K562 (cell line): ENCODE data around the gene GIGYF2. TPM values are rescaled to one million over a fixed set of nuclear protein-coding genes. Genes with fewer than 3 reads are reported as not detected.

Experiments
- ATAC-seq: fragments of 200-7000 bp; cut with Tn5 transposase; 3 replicates; pipeline ENCODE4 v1.9.1; 2020; ENCODE audit warnings: moderate library complexity
- BruUV-seq: library from RNA; stranded (reverse); fragments of 400-500 nt; replicated peaks from 2 replicates; lab custom pipeline; 2021; lab: Mats Ljungman, UMichigan
- CTCF ChIA-PET: fragments of 300-600 bp; formaldehyde crosslinking; extraction: SDS; loops from one replicate; lab custom pipeline; 2021; ENCODE audit warnings: low intra/inter-chr PET ratio; lab: Yijun Ruan, JAX
- POLR2A ChIA-PET: fragments of 300-600, 350-650 bp; sonication (Branson Sonifier 250); formaldehyde crosslinking; extraction: SDS; loops from one replicate; lab custom pipeline; 2021; ENCODE audit warnings: antibody characterized with exemption, inconsistent platforms; lab: Yijun Ruan, JAX
- DNase-seq, 4 experiments: peaks; one replicate each; pipeline versions ENCODE4 v3.0.0 to v3.0.0-alpha.2; 2011 to 2018; ENCODE audit warnings: low spot score in 3 of 4, mixed read lengths in 3 of 4; ENCODE audit errors: extremely low read depth in 1 of 4
- FAIRE-seq: peaks from 2 replicates; lab custom pipeline; 2011; peaks lifted over from hg19 to GRCh38; lab: Jason Lieb, UNC
- H2AFZ ChIP-seq: 2 replicates; pipeline ENCODE4 v1.6.0; 2011; ENCODE audit warnings: low read depth, low read length, control low read depth, inconsistent platforms
- H3K27ac ChIP-seq: fragments of 200-600 bp; 3 replicates; pipeline ENCODE4 v1.8.0; 2011; ENCODE audit warnings: low read depth, mild to moderate bottlenecking, control low read depth, inconsistent platforms, low read length, moderate library complexity, mixed read lengths; ENCODE audit errors: extremely low read depth
- H3K27me3 ChIP-seq, 2 experiments: fragments of 300-600 bp in 1 of 2; 2 replicates in 1 of 2; 3 replicates in 1 of 2; pipeline versions ENCODE4 v1.6.0 to v1.8.0; 2011; ENCODE audit warnings: inconsistent platforms in 2 of 2, low read length in 2 of 2, mild to moderate bottlenecking in 1 of 2, mixed read lengths in 1 of 2, moderate library complexity in 1 of 2; ENCODE audit not compliant: control insufficient read depth in 2 of 2, insufficient read depth in 2 of 2
- H3K36me3 ChIP-seq: fragments of 300-600 bp; 3 replicates; pipeline ENCODE4 v1.8.0; 2011; ENCODE audit warnings: mild to moderate bottlenecking, low read length, inconsistent platforms; ENCODE audit not compliant: control insufficient read depth, insufficient read depth
- H3K4me1 ChIP-seq, 2 experiments: fragments of 200-600 bp in 1 of 2; replicated peaks in 1 of 2; 2 replicates in 1 of 2; 3 replicates in 1 of 2; pipeline versions ENCODE4 v1.5.1 to v1.8.0; 2011; ENCODE audit warnings: inconsistent platforms in 2 of 2, low read length in 2 of 2, mild to moderate bottlenecking in 1 of 2, mixed read lengths in 1 of 2, moderate library complexity in 1 of 2; ENCODE audit not compliant: control insufficient read depth in 2 of 2, insufficient read depth in 2 of 2
- H3K4me2 ChIP-seq: 2 replicates; pipeline ENCODE4 v1.6.1; 2011; ENCODE audit warnings: low read length, control low read depth, inconsistent platforms, mixed read lengths; ENCODE audit not compliant: insufficient read depth
- H3K4me3 ChIP-seq: fragments of 200-600 bp; sonication (generic), shearing (Covaris generic); 2 replicates; pipeline ENCODE4 v1.5.1; 2016; ENCODE audit warnings: control low read depth, inconsistent platforms
- H3K79me2 ChIP-seq: fragments of 200-600 bp; 3 replicates; pipeline ENCODE4 v1.8.0; 2011; ENCODE audit warnings: low read length, inconsistent platforms; ENCODE audit not compliant: control insufficient read depth, insufficient read depth
- H3K9ac ChIP-seq, 2 experiments: 2 replicates each; pipeline versions ENCODE4 v1.6.0 to v1.6.1; 2011; ENCODE audit warnings: low read depth in 2 of 2, low read length in 2 of 2, control low read depth in 1 of 2, inconsistent platforms in 1 of 2, mild to moderate bottlenecking in 1 of 2, mixed read lengths in 1 of 2; ENCODE audit not compliant: insufficient read depth in 1 of 2
- H3K9me1 ChIP-seq: one replicate; pipeline ENCODE4 v1.6.0; 2011; ENCODE audit warnings: inconsistent platforms, mild to moderate bottlenecking, low read length, moderate library complexity; ENCODE audit not compliant: control insufficient read depth, insufficient read depth
- H3K9me3 ChIP-seq: replicated peaks from 2 replicates; pipeline ENCODE4 v1.5.1; 2011; ENCODE audit warnings: low read depth, low read length, inconsistent platforms; ENCODE audit not compliant: control insufficient read depth, insufficient read depth
- H4K20me1 ChIP-seq: replicated peaks from 2 replicates; pipeline ENCODE4 v1.6.1; 2011; ENCODE audit warnings: low read length, inconsistent platforms, mixed read lengths; ENCODE audit not compliant: control insufficient read depth, insufficient read depth
- BHLHE40 ChIP-seq: IDR thresholded peaks from 2 replicates; pipeline ENCODE4 v1.6.1; 2011; ENCODE audit warnings: low read length, improper control_type of control experiment
- LARP7 ChIP-seq: fragments of 450-650 bp; IDR thresholded peaks from 2 replicates; pipeline ENCODE4 v1.6.1; 2016
- PHF20 ChIP-seq: fragments of 450-650 bp; IDR thresholded peaks from 2 replicates; pipeline ENCODE4 v1.6.1; 2018; ENCODE audit not compliant: partially characterized antibody
- RAD51 ChIP-seq: fragments of 450-650 bp; IDR thresholded peaks from 2 replicates; pipeline ENCODE4 v1.7.1; 2016; ENCODE audit warnings: low read depth, mild to moderate bottlenecking, borderline replicate concordance
- REST ChIP-seq, 2 experiments: fragments of 450-650 bp; formaldehyde crosslinking in 1 of 2; IDR thresholded peaks; 2 replicates each; pipeline versions ENCODE4 v1.4.0 to v1.6.1; 2014 to 2020; ENCODE audit warnings: mild to moderate bottlenecking in 2 of 2, borderline replicate concordance in 1 of 2, low read depth in 1 of 2
- TAF1 ChIP-seq: IDR thresholded peaks from 2 replicates; pipeline ENCODE4 v1.6.1; 2011; ENCODE audit warnings: mild to moderate bottlenecking, low read length, moderate library complexity; ENCODE audit not compliant: insufficient read depth, control insufficient read depth, severe bottlenecking; ENCODE audit errors: extremely low read depth
- TFE3 ChIP-seq: fragments of 450-650 bp; formaldehyde crosslinking; IDR thresholded peaks from 2 replicates; pipeline ENCODE4 v1.4.0; 2020; ENCODE audit warnings: mild to moderate bottlenecking, mixed read lengths
- USF1 ChIP-seq: sonication (generic); formaldehyde crosslinking; IDR thresholded peaks from 2 replicates; pipeline ENCODE4 v1.9.0; 2022; ENCODE audit warnings: mild to moderate bottlenecking, missing genetic modification reagents
- ZBED1 ChIP-seq: IDR thresholded peaks from 2 replicates; pipeline ENCODE4 v1.6.1; 2014
- WGBS: fragments of 100-300 bp; shearing (Covaris generic); methylation state at CpG from one replicate; pipeline ENCODE4 v1.1.6; 2016; ENCODE audit warnings: low coverage, mixed read lengths; ENCODE audit not compliant: insufficient coverage; ENCODE audit errors: missing lambda C conversion rate; 5-methylcytosine and 5-hydroxymethylcytosine counted together
- in situ Hi-C: fragments of 300-500 bp; cut with MboI; formaldehyde crosslinking; loops from 4 replicates; pipeline ENCODE4 v1.15.0; 2018; ENCODE audit warnings: inconsistent platforms, mixed read lengths
- intact Hi-C: fragments of 100-400 bp; cut with micrococcal nuclease; formaldehyde crosslinking; loops from 2 replicates; pipeline ENCODE4 v1.14.2; 2022
- polyA plus RNA-seq, 8 experiments: library from polyadenylated mRNA; depleted of rRNA in 4 of 8; stranded (reverse) in 5 of 8; unstranded in 3 of 8; fragments of >200 nt; fragmentation: Nextera tagmentation in 2 of 8; fragmentation: Illumina TruSeq in 1 of 8; extraction: Ambion mirVana in 2 of 8; extraction: Trizol in 1 of 8; gene quantifications; 2 replicates each; pipeline versions ENCODE4 v1.2.1 to v1.2.3, GENCODE V29; 2011 to 2014; ENCODE audit warnings: inconsistent platforms in 1 of 8, missing spikeins in 1 of 8
- total RNA-seq, 7 experiments: library from RNA; depleted of rRNA in 6 of 7; stranded (reverse); fragments of >200 nt in 6 of 7; fragmentation: Illumina TruSeq in 2 of 7; extraction: Trizol in 2 of 7; gene quantifications; 2 replicates each; pipeline versions ENCODE4 v1.2.1 to v1.2.3, GENCODE V29; 2011 to 2021; ENCODE audit warnings: low replicate concordance in 1 of 7

The GIGYF2 gene
- total and polyA plus RNA-seq, 9 of the 15 experiments (the other 6 are each of a cell fraction or from before 2014, with no cell fraction given) = 12.7 to 52.7 (median 34.9) TPM

GRCh38 chr2:232890536-232890895, 193.4 kb downstream of the GIGYF2 start (continued):
- no peak for TF ChIP-seq TFE3 (CRISPR knock-in tag)
- TF ChIP-seq PHF20 = no peak
- no peak for TF ChIP-seq TAF1
- TF ChIP-seq ZBED1 = no peak
- TF ChIP-seq, all 486 proteins: peak for 0

GRCh38 chr2:232890896-232891601, 193.9 kb downstream of the GIGYF2 start:
- CTCF ChIA-PET = no interaction called here
- in situ Hi-C loops (no loop called here), intact Hi-C loops (no loop called here)
- H3K4me1 ChIP-seq = peaks cover 5 to 11% of the 10 kb centered on the region in 2 experiments; a peak in 3 of 5 replicates
- peak overlapping the region; percentile 76 for H2AFZ ChIP-seq
- no peaks in the 10 kb centered on the region for H4K20me1 ChIP-seq
- peak overlapping the region in 1 of 2 experiments; percentile 81; a peak in 2 of 4 replicates for H3K9ac ChIP-seq
- POLR2A ChIA-PET = interaction anchor here (0.5 to 0.7 kb wide), 4 partner anchors 11 to 345 kb away, joined by 3 to 4 read pairs (median 3); no protein-coding TSS in a partner anchor
- ATAC-seq (peak; percentile 89), FAIRE-seq (no peak), DNase-seq (peak; percentile 41 to 73 (median 58))
- 22% methylated on average over 13 of the region's 23 CpGs for WGBS
- H3K4me2 ChIP-seq = peak overlapping the region; percentile 65
- no peak overlapping the region for H3K27ac ChIP-seq
- H3K9me1 ChIP-seq = no peaks in the 10 kb centered on the region
- no peak overlapping the region for H3K4me3 ChIP-seq
- no peaks in the 10 kb centered on the region for H3K9me3 ChIP-seq
- H3K27me3 ChIP-seq = peaks cover 3 to 62% of the 10 kb centered on the region in 2 experiments; a peak in 3 of 5 replicates
- no peaks in the 10 kb centered on the region for H3K79me2 ChIP-seq
- no peaks in the 10 kb centered on the region for H3K36me3 ChIP-seq
- BruUV-seq = no TSS peak
- TF ChIP-seq REST (IDR thresholded peaks at IDR 0.05; ENCODE audit: borderline replicate concordance) = peak; percentile 41; the same call in 1 of the 2 replicates
- no peak for TF ChIP-seq REST (CRISPR knock-in tag; IDR thresholded peaks at IDR 0.05; ENCODE audit: low read depth)
- no peak for TF ChIP-seq LARP7
- 0 out of 2 replicates have a peak, but pooled peaks have one; percentile 24 for TF ChIP-seq BHLHE40
- TF ChIP-seq USF1 = peak; percentile 87
- peak; percentile 82; the same call in 1 of the 2 replicates for TF ChIP-seq RAD51
